Omental fat pad (tissue), 4 donors: ENCODE results near the gene ISLR. TPM values are rescaled to one million over a fixed set of nuclear protein-coding genes. Genes with fewer than 3 reads are reported as not detected.

Source experiments
- ATAC-seq: fragments of 150-250 bp; one replicate; pipeline ENCODE4 v1.9.1; 2016; ENCODE audit warnings: mild to moderate bottlenecking, moderate library complexity; ENCODE audit not compliant: low FRiP score
- DNase-seq: peaks from one replicate; pipeline ENCODE4 v3.0.0-alpha.2; 2019; ENCODE audit warnings: low spot score
- CTCF ChIP-seq, 3 donors: fragments of 450-650 bp; IDR thresholded peaks; one replicate each; pipeline ENCODE4 v1.5.1; 2016 to 2017; ENCODE audit warnings: antibody characterized with exemption in 3 of 3, mild to moderate bottlenecking in 3 of 3, moderate library complexity in 2 of 3
- total RNA-seq, 4 donors: library from RNA; depleted of rRNA; stranded (reverse); fragments of >200 nt; gene quantifications; one replicate each; pipeline ENCODE4 v1.1.0, GENCODE V29; 2016

ISLR gene
- total RNA-seq, 4 donors from 2014 or later = 30.6 to 110 (median 65.5) TPM

DNA sequence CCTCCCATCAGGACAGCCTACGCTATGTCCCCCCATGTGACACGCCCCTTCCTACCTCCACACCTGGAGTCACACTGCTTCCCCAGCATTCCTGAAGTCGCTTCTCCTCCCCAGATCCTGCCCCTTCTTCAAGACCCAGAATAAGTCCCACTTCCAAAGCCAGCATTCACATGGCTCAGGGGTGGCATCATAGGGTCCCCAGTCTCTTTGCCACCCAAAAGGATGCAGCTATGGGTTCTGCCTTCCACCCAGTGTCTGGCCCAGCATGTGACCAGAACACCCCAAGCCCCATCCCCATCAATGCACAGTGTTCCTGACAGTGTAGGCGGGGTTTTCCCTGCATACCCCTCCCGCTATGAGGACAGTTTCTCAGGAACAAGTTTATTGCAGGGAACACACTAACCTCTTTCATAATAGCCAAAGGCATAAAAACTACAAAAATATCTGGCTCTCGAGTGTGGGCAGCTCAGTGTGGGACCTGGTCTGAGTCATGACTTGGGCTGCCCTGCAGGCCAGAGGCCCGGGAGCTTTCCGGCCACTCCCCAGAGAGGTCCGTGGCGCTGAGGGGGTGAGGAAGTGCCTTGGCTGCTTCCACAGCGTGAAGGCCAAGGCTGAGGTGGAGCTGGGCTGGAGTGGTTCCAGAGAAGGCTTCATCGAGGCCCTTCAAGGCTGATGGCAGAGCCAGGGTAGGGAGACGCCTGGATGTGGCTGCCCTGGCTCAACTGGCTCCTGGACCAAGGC, 5.8 kb downstream of the ISLR start:
- peak; percentile 96 for ATAC-seq
- peak; percentile 48 for DNase-seq
- TF ChIP-seq CTCF (IDR thresholded peaks at IDR 0.05) = no peak

DNA sequence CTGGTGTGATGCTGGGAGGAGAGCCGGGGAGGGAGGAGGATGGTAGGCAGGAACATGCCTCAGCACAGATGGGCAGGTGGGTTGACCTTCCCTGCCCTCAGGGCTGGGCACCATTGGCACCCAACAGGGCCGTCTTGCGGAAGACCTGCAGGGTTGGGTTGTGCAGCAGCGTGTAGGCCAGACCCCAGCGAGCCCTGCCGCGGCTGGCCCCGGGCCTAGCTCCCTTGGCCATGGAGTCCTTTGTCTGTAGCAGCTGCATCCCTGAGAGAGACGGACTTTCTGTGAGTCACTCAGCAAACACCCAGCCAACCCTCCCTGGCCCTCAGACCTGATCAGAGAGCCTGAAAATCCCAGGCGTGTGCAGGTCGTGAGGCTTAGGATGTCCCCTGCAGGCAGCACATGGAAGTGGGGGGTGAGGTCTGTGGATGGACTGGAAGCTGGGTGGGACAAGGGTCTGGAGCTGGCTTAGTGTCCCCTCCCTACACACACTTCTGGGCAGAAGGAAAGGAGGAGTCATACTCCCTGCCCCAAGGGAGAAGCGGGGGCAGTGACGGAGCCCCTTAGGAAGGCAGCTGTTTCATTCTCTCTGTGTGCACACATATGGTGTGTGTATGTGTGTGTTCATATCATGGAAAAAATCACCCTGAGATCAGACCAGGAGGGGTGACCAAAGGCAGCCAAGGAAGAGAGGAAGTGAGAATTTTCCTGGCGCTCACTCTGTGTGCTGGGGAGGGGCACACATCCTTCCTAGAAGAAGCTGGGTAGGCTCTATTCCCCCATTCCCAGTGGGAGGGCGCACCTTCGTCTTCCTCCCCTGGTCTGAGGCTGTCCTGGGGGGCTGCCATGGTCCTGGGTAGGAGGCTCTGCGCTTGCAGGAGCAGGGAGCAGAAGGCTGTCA, 6.7 kb downstream of the ISLR start:
- ATAC-seq (peak; percentile 5), DNase-seq (no peak)
- no peak for TF ChIP-seq CTCF (IDR thresholded peaks at IDR 0.05)

DNA sequence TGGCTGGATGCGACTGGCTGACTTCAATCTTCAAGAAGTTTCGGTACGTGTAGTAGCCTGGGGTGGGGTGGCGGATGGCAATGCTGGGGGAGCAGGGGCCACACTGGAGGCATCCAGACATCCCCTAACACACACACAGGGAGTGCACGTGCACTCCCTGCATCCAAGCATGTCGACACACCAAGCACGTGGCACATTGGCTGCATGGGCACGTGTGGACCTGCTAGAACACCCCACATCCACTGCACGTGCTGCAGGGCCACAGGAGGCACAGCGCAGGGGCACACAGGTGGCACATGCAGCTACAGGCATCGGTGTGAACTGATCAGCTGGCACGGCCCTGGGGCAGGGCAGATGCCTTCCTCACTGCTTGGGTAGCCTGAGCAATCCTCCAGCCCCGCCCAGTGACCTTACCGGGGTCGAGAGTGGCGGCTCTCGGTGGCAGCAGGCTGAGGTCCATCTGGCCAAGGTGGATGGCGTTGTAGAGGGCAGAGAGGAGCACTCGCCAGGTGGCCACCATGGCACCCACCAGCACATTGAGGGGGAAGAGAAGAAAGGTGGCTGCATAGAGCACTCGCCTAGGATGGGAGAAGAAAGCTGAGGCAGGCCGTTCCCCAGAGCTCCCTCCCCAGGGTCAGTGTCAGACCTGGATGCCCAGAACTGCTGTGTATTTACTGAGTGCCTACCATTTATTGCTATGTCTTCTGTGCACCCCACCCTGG, 7.5 kb downstream of the ISLR start:
- ATAC-seq = no peak
- no peak for DNase-seq
- TF ChIP-seq CTCF (IDR thresholded peaks at IDR 0.05) = no peak

DNA sequence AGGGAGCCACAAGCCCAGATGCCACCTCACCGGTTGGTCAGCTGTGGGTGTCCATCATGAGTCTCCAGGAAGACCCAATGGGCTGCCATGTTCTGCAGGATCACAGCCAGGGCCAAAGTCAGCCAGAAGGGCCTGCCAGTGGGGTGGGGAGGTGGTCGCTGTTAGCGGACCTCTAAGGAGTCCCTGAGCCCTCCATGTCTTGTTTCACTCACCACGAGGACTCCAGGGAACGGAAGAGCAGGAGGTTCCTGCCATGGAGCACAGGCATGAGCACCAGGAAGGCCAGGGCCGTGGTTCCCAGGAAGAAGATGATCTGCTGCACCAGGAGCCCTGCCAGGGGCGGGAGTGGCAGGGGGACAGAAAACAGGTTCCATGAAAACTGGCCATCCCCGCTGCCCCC, 8.6 kb downstream of the ISLR start:
- DNase-seq (no peak), ATAC-seq (no peak)
- TF ChIP-seq CTCF (IDR thresholded peaks at IDR 0.05) = no peak

GRCh38 chr15:74184582-74185091, 11.1 kb downstream of the ISLR start:
- TF ChIP-seq CTCF (IDR thresholded peaks at IDR 0.05) = no peak
- ATAC-seq = no peak
- no peak for DNase-seq

DNA sequence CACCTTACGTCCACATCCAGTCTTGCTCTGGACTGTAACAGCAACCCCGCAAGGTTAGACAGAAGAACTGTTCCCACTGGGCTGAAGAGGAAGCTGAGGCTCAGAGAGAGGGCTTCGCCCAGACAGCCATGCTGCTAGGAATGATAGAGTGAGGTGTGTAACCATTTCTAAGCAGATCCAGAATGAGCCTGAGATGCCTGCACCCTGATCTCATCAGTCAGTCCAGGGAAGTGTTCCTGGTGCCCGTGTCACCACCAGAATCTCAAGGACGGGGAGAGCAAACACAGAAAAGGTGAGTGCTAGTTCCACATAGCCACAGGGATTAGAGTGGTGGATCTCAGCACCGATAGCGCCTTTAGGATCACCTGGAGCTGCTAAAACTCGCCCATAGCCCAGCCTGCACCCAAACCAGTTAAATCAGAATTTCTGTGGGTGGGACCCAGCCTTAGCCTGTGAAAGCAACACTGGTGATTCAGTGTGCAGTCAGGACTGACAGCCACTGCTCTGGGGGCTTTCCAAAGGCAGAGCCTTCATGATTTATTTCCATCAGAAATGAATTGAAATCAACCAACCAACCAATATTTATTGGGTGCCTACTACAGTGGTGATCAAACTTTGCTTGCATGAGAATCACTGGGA, 12.3 kb downstream of the ISLR start:
- no peak for ATAC-seq
- no peak for TF ChIP-seq CTCF (IDR thresholded peaks at IDR 0.05)

More for the DNA sequence above, 12.3 kb downstream of the ISLR start:
- no peak for DNase-seq
